ENCODE results near the gene TCF25. TPM values are rescaled to one million over a fixed set of nuclear protein-coding genes. Genes with fewer than 3 reads are reported as not detected.
A peak's percentile ranks its signal among the peaks of the same experiment; 100 is the strongest.
"Not testable (repeated sequence)": the region's sequence is repeated elsewhere in the genome, so short reads cannot be mapped to it uniquely, and the experiment has no call there.

Gene TCF25
- 76.6 and 93.1 TPM in 2 replicates for total RNA-seq (2014; rRNA removed; shearing (Covaris generic))
- polyA plus RNA-seq (2015; cell fraction: cytosol; rRNA removed), result 78.5 and 82.3 TPM in 2 replicates
- 317 and 318 TPM in 2 replicates for polyA plus RNA-seq (2015; cell fraction: nucleus; rRNA removed)

- peak; percentile 80 for DNase-seq (ENCODE audit: low read depth, low spot score)
- in situ Hi-C loops (cut with HindIII; ENCODE audit: low pct_unique_long_range_greater_than_20kb, low sequenced_read_pairs), result no loop called here
Measured at GRCh38 chr16:89873109-89873971, at the start of gene TCF25. TCF25 (plus strand) TSS chr16:89873592; CDS start chr16:89873668, 76 bp downstream.

GRCh38 chr16:89823824-89824148, 49.6 kb upstream of the TCF25 start:
- DNase-seq (ENCODE audit: low read depth, low spot score); in situ Hi-C loops (cut with HindIII; ENCODE audit: low pct_unique_long_range_greater_than_20kb, low sequenced_read_pairs): not testable (repeated sequence)

- peak; percentile 21 for DNase-seq (ENCODE audit: low read depth, low spot score)
- in situ Hi-C loops (cut with HindIII; ENCODE audit: low pct_unique_long_range_greater_than_20kb, low sequenced_read_pairs), result no loop called here
Measured at GRCh38 chr16:89826531-89827382, 46.6 kb upstream of the TCF25 start.

GRCh38 chr16:89827383-89828198, 45.8 kb upstream of the TCF25 start:
- in situ Hi-C loops (cut with HindIII; ENCODE audit: low pct_unique_long_range_greater_than_20kb, low sequenced_read_pairs), result no loop called here
- DNase-seq (ENCODE audit: low read depth, low spot score), result peak; percentile 50

- DNase-seq (ENCODE audit: low read depth, low spot score), result peak; percentile 37
- in situ Hi-C loops (cut with HindIII; ENCODE audit: low pct_unique_long_range_greater_than_20kb, low sequenced_read_pairs), result no loop called here
Measured at GRCh38 chr16:89828199-89828869, 45.1 kb upstream of the TCF25 start, which contains the start of gene SPIRE2. SPIRE2 (plus strand) TSS chr16:89828475; CDS start chr16:89828551, 76 bp downstream.

DNA sequence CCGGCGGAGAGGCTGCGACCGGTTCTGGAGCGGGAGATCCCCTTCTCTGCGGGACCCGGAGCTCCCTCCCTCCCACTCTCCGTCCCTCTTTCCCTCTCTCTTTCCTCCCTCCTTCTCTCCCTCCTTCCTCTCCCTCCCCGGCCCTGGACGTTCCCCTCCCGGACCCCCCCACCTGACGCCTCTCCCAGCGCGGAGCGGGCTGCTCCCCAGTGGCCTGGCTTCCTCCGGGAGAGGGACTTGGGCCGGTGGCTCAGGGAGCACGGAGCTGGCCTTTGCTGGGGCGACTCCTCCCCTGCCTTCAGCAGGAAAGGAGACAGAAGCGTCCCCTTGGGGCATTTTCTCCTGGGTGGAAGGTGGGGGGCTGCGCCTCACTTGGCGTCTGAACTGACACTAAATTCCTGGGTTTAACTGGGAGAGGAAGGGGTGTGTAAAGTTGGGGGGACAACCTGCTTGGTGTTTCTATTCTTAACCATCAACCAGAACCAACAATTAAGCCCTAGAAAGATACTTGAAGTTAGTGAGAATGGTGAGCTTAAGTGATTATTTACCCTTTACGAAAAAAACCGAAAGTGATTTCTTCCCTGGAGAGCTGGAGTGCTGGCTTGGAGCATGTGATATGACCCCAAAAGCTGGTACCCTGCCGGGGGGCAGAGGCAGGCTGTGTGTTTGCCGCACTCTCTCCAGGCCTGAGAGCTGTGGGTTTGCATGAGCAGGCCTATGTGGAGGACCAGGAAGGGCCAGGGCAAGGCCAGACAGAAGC, 44.3 kb upstream of the TCF25 start:
- in situ Hi-C loops (cut with HindIII; ENCODE audit: low pct_unique_long_range_greater_than_20kb, low sequenced_read_pairs), result no loop called here
- DNase-seq (ENCODE audit: low read depth, low spot score), result no peak

GRCh38 chr16:89829630-89830437, 43.6 kb upstream of the TCF25 start:
- in situ Hi-C loops (cut with HindIII; ENCODE audit: low pct_unique_long_range_greater_than_20kb, low sequenced_read_pairs), result no loop called here

GRCh38 chr16:89831810-89832328, 41.5 kb upstream of the TCF25 start:
- in situ Hi-C loops (cut with HindIII; ENCODE audit: low pct_unique_long_range_greater_than_20kb, low sequenced_read_pairs), result no loop called here
- DNase-seq (ENCODE audit: low read depth, low spot score), result no peak

More at GRCh38 chr16:89829630-89830437, 43.6 kb upstream of the TCF25 start:
- DNase-seq (ENCODE audit: low read depth, low spot score), result no peak

GRCh38 chr16:89833664-89834363, 39.6 kb upstream of the TCF25 start:
- DNase-seq (ENCODE audit: low read depth, low spot score); in situ Hi-C loops (cut with HindIII; ENCODE audit: low pct_unique_long_range_greater_than_20kb, low sequenced_read_pairs): not testable (repeated sequence)

- DNase-seq (ENCODE audit: low read depth, low spot score); in situ Hi-C loops (cut with HindIII; ENCODE audit: low pct_unique_long_range_greater_than_20kb, low sequenced_read_pairs): not testable (repeated sequence)
Measured at GRCh38 chr16:89834813-89835363, 38.5 kb upstream of the TCF25 start.

GRCh38 chr16:89836484-89836883, 36.9 kb upstream of the TCF25 start:
- DNase-seq (ENCODE audit: low read depth, low spot score), result not testable (repeated sequence)

GRCh38 chr16:89837014-89837546, 36.3 kb upstream of the TCF25 start:
- DNase-seq (ENCODE audit: low read depth, low spot score), result no peak
- in situ Hi-C loops (cut with HindIII; ENCODE audit: low pct_unique_long_range_greater_than_20kb, low sequenced_read_pairs), result no loop called here

More at GRCh38 chr16:89836484-89836883, 36.9 kb upstream of the TCF25 start:
- in situ Hi-C loops (cut with HindIII; ENCODE audit: low pct_unique_long_range_greater_than_20kb, low sequenced_read_pairs), result not testable (repeated sequence)

DNA sequence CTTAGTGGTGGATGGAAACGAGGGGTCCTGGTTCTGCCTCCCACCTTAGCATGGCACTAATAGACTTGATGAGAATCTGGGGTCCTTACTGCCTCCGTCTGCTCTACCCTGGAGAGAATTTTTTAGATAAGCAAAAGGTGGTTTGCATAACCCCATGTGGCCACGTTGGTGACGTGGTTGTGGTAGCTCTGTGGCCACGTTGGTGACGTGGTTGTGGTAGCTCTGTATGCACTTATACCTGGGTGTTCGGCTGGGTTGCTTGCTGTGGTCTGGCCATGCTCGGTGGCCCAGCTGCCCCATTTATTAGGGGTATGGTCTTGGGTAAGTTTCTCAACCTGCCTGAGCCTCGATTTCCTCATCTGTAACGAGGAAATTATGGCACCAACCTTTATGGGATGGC, 32.1 kb upstream of the TCF25 start:
- no peak for DNase-seq (ENCODE audit: low read depth, low spot score)
- in situ Hi-C loops (cut with HindIII; ENCODE audit: low pct_unique_long_range_greater_than_20kb, low sequenced_read_pairs), result no loop called here

All from SK-MEL-5 (cell line).